GM10266 (cell line): ENCODE measurements around the gene ANK3.

Experiments
- DNase-seq: peaks from one replicate; pipeline ENCODE4 v3.0.0; 2012; ENCODE audit errors: extremely low spot score
- TF ChIP-seq, protein P1 (sequence below): IDR thresholded peaks from 2 replicates; pipeline ENCODE4 v1.5.1; 2012; ENCODE audit warnings: mild to moderate bottlenecking, low read depth; ENCODE audit not compliant: control insufficient read depth, insufficient read depth; ENCODE audit errors: missing control alignments

Gene ANK3

DNA sequence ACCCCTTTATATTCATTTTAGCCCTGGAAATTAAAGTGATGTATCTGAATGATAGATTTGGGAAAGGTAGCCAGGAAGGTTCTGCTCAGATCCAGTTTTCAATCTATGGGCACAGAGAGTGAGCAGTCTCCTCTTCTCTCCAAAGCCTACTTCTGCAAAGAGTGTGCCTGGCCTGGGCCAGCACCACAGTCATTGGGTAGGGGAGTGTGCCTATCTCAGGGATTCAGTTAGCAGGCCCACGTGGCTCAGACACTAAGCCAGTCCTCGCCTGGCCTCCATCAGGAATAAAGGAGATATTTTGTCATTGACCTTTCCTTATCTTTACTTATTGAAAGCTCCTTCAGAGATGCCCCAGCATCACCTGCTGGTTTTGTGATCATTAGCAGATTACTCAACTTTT, 267.5 kb downstream of the ANK3 start:
- TF ChIP-seq, protein P1, sequence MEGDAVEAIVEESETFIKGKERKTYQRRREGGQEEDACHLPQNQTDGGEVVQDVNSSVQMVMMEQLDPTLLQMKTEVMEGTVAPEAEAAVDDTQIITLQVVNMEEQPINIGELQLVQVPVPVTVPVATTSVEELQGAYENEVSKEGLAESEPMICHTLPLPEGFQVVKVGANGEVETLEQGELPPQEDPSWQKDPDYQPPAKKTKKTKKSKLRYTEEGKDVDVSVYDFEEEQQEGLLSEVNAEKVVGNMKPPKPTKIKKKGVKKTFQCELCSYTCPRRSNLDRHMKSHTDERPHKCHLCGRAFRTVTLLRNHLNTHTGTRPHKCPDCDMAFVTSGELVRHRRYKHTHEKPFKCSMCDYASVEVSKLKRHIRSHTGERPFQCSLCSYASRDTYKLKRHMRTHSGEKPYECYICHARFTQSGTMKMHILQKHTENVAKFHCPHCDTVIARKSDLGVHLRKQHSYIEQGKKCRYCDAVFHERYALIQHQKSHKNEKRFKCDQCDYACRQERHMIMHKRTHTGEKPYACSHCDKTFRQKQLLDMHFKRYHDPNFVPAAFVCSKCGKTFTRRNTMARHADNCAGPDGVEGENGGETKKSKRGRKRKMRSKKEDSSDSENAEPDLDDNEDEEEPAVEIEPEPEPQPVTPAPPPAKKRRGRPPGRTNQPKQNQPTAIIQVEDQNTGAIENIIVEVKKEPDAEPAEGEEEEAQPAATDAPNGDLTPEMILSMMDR: no peak
- no peak for DNase-seq

GRCh38 chr10:60114765-60115586, 274.7 kb downstream of the ANK3 start:
- TF ChIP-seq, protein P1: peak; percentile 28
- peak; percentile 21 for DNase-seq

- TF ChIP-seq, protein P1: no peak
- no peak for DNase-seq
These were observed 278.9 kb downstream of the ANK3 start for GRCh38 chr10:60110739-60111138.

GRCh38 chr10:60107308-60107976, 282.2 kb downstream of the ANK3 start:
- DNase-seq: no peak
- TF ChIP-seq, protein P1: no peak

DNA sequence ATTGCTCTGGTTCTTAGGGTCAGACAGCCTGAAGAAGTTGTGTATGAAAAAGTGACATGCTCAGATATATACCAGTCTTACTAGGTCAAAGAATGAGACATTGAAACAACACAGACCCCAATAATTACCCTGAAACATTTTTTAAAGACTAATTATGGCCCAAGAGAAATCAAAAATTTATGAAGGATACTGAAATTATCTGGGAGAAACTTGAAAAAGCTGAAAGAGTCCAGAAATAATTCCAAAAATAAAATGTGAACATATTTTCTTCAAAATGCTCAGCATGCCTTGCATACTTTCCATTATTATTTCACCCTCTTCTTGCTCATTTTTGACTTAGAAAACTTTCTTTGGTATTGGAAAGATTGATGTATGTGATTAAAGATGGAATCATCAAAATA, 284.4 kb downstream of the ANK3 start:
- TF ChIP-seq, protein P1: no peak

DNA sequence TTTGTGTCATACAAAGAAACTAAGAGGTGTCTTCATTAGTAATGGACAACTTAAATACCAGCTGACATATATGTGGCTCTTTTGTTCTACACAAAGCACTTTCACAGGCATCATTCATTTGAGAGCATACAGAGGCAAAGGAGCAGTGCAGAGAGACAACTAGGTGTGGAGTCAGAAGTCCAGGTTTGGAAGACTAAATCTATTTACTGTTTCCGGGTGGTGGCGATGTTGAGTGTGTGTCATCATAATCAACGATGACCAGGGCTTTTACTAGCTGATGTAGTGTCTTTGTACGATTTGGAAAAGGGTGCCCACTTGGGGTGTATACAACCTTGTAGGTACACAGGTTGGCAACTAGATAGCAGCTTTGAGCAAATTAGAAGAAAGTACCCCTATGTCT, 287.9 kb downstream of the ANK3 start:
- TF ChIP-seq, protein P1: no peak
- DNase-seq: no peak

More for the DNA sequence above, 284.4 kb downstream of the ANK3 start:
- no peak for DNase-seq
